ENCODE results near the gene ZNF500. TPM values are rescaled to one million over a fixed set of nuclear protein-coding genes. Genes with fewer than 3 reads are reported as not detected.

Gene ZNF500
- total RNA-seq, 4 donors from 2014 or later, result 4.5 to 9.7 (median 8.4) TPM

GRCh38 chr16:4790871-4791270, 23.9 kb upstream of the ZNF500 start:
- intact Hi-C loops (cut with DNase I), result no loop called here
- Histone ChIP-seq H3K9me3 (no peaks in the 10 kb centered on the region), H3K27ac (no peak overlapping the region), H3K4me3 (no peak overlapping the region), H3K4me1 (peaks cover 0 to 18% (median 4%) of the 10 kb centered on the region in 3 donors), H3K27me3 (no peaks in the 10 kb centered on the region), H3K36me3 (peaks cover 0 to 3% (median 0%) of the 10 kb centered on the region in 3 donors)
- TF ChIP-seq POLR2A (IDR thresholded peaks at IDR 0.05), result no peak
- TF ChIP-seq CTCF (IDR thresholded peaks at IDR 0.05), result no peak
- WGBS, 2 donors, result 63 to 67% methylated on average over 9 to 10 of the region's 10 CpGs
- no peak for DNase-seq

DNA sequence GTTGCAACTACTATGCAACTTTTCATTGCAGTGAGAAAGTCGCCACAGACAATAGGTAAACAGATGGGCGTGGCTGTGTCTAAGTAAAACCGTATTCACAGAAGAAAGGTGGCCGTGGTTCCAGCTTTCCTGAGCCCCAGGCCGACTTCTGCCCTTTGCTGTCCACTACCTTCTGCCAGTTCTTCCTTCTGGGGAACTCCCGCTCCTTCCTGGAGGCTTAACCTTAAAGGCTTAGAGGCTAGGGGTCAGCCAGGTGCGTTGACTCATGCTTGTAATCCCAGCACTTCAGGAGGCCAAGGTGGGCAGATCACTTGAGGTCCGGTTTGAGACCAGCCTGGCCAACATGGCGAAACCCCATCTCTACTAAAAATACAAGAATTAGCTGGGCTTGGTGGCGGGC, 23.3 kb upstream of the ZNF500 start:
- Histone ChIP-seq H3K36me3 (no peaks in the 10 kb centered on the region), H3K27ac (no peak overlapping the region), H3K4me3 (no peak overlapping the region), H3K27me3 (no peaks in the 10 kb centered on the region), H3K4me1 (peaks cover 0 to 14% (median 4%) of the 10 kb centered on the region in 3 donors), H3K9me3 (no peaks in the 10 kb centered on the region)
- no peak for TF ChIP-seq POLR2A (IDR thresholded peaks at IDR 0.05)
- no peak for TF ChIP-seq CTCF (IDR thresholded peaks at IDR 0.05)
- WGBS, 2 donors, result 58 to 63% methylated on average over 9 to 10 of the region's 10 CpGs
- DNase-seq, result no peak
- intact Hi-C loops (cut with DNase I), result no loop called here

- intact Hi-C loops (cut with DNase I), result no loop called here
- no peaks in the 10 kb centered on the region for H3K27me3 ChIP-seq
- H3K36me3 ChIP-seq, result no peaks in the 10 kb centered on the region
- TF ChIP-seq CTCF (IDR thresholded peaks at IDR 0.05) (no peak), POLR2A (IDR thresholded peaks at IDR 0.05) (no peak)
- H3K4me3 ChIP-seq, result no peak overlapping the region
- H3K27ac ChIP-seq, result no peak overlapping the region
- no peaks in the 10 kb centered on the region for H3K9me3 ChIP-seq
- WGBS, 2 donors, result 89 to 90% methylated on average over 2 to 7 of the region's 7 CpGs
- no peak for DNase-seq
- H3K4me1 ChIP-seq, result peaks cover 0 to 14% (median 4%) of the 10 kb centered on the region in 3 donors
Measured at GRCh38 chr16:4788910-4789309, 21.9 kb upstream of the ZNF500 start.

- DNase-seq, result no peak
- Histone ChIP-seq H3K4me3 (no peak overlapping the region), H3K9me3 (no peaks in the 10 kb centered on the region), H3K27me3 (no peaks in the 10 kb centered on the region), H3K27ac (no peak overlapping the region), H3K36me3 (no peaks in the 10 kb centered on the region), H3K4me1 (peaks cover 0 to 14% (median 4%) of the 10 kb centered on the region in 3 donors)
- 76 to 85% methylated on average over 2 to 8 of the region's 9 CpGs for WGBS, 2 donors
- no peak for TF ChIP-seq POLR2A (IDR thresholded peaks at IDR 0.05)
- no peak for TF ChIP-seq CTCF (IDR thresholded peaks at IDR 0.05)
- intact Hi-C loops (cut with DNase I), result no loop called here
Measured at GRCh38 chr16:4788489-4788889, 21.5 kb upstream of the ZNF500 start.

- intact Hi-C loops (cut with DNase I), result no loop called here
- H3K27ac ChIP-seq, result no peak within 1 kb of the TSS
- no peak within 1 kb of the TSS for H3K4me3 ChIP-seq
- TF ChIP-seq CTCF (IDR thresholded peaks at IDR 0.05) (no peak), POLR2A (IDR thresholded peaks at IDR 0.05) (no peak)
- no peaks in the 10 kb centered on the region for H3K9me3 ChIP-seq
- no peaks in the 10 kb centered on the region for H3K36me3 ChIP-seq
- H3K27me3 ChIP-seq, result no peaks in the 10 kb centered on the region
- H3K4me1 ChIP-seq, result peaks cover 0 to 14% (median 4%) of the 10 kb centered on the region in 3 donors
- WGBS, 2 donors, result 68 to 73% methylated on average over 6 to 10 of the region's 14 CpGs
- DNase-seq, result no peak
Measured at GRCh38 chr16:4787627-4788482, 20.9 kb upstream of the ZNF500 start, which contains the start of gene SEPTIN12. Gene SEPTIN12, minus strand, starts transcription at chr16:4788345. Its CDS starts 700 bp downstream, at chr16:4787645.
